ENCODE data around the gene RERE. TPM values are rescaled to one million over a fixed set of nuclear protein-coding genes. Genes with fewer than 3 reads are reported as not detected.
A peak's percentile ranks its signal among the peaks of the same experiment; 100 is the strongest.

The RERE gene
- total and polyA plus RNA-seq, 4 donors, result 116 to 434 (median 161) TPM

DNA sequence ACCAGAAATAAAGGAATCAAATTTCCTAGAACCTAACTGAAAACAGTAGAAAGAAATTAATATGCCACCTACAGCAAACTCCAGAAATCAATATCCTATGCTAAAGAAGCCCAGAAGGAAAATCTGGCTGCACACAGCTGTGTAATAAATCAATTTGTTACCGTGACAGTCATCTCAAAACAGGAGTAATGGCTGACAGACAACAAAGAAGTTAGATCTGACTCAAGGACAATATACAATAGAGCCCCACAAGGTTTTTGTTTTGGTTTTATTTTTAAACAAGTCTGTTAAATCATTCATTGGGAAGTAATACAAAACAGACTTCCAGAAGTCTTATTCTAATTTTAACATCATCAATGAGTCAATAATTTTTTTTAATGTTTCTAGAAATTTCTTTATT is 168.4 kb downstream of the RERE start:
- Histone ChIP-seq H3K9me3 (ENCODE audit: control insufficient read depth, insufficient read depth, low read length) (no peaks in the 10 kb centered on the region), H3K27ac (ENCODE audit: low read depth, low read length) (no peak overlapping the region), H3K27me3 (ENCODE audit: control insufficient read depth, insufficient read depth, low read length) (no peaks in the 10 kb centered on the region), H3K36me3 (ENCODE audit: control insufficient read depth, insufficient read depth, low read length) (no peaks in the 10 kb centered on the region), H3K4me1 (ENCODE audit: control insufficient read depth, insufficient read depth, low read length) (peaks cover 6% of the 10 kb centered on the region), H3K4me3 (ENCODE audit: low read depth, low read length) (no peak overlapping the region)
- peak in 1 of 6 donors; percentile 34 for DNase-seq (ENCODE audit: low read depth in 4 of 6, low spot score in 6 of 6)
- WGBS (ENCODE audit: insufficient coverage), result no CpG with 5 or more reads among the region's 1 CpG

DNA sequence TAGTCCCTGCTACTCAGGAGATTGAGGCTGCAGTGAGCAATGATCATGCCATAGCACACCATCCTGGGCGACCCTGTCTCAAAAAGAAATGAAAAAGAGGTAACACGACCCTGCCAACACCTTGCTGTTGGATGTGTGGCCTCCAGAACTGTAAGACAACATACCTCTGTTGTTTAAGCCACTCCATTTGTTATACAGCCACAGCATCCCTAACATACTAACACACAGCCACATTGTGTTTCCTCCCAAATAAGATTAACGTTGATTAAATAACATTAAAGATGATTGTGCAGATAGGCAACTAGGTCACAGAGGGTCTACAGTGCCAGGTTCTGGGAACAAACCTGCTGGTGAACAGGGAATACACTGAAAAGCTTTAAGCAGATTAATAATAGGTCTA is 170.4 kb downstream of the RERE start:
- Histone ChIP-seq H3K4me3 (ENCODE audit: low read depth, low read length) (no peak overlapping the region), H3K9me3 (ENCODE audit: control insufficient read depth, insufficient read depth, low read length) (no peaks in the 10 kb centered on the region), H3K27me3 (ENCODE audit: control insufficient read depth, insufficient read depth, low read length) (no peaks in the 10 kb centered on the region), H3K36me3 (ENCODE audit: control insufficient read depth, insufficient read depth, low read length) (no peaks in the 10 kb centered on the region), H3K27ac (ENCODE audit: low read depth, low read length) (no peak overlapping the region), H3K4me1 (ENCODE audit: control insufficient read depth, insufficient read depth, low read length) (peaks cover 4% of the 10 kb centered on the region)
- 72% methylated on average over 2 of the region's 3 CpGs for WGBS (ENCODE audit: insufficient coverage)
- no peak for DNase-seq (ENCODE audit: low read depth in 4 of 6, low spot score in 6 of 6)

DNA sequence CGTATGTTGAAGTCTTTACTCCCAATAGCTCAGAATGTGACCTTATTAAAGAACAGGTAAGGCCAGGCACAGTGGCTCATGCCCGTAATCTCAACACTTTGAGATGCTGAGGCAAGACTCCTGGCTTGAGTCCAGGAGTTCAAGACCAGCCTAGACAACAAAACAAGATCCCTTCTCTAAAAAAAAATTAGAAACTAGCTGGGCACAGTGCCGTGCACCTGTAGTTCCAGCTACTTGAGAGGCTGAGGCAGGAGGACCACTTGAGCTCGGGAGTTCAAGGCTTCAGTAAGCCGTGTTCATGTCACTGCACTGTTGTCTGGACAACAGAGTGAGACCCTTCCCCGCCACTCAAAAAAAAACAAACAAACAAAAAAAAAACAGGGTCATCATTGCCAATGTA is 171.3 kb downstream of the RERE start:
- H3K27ac ChIP-seq (ENCODE audit: low read depth, low read length), result no peak overlapping the region
- no peak overlapping the region for H3K4me3 ChIP-seq (ENCODE audit: low read depth, low read length)
- WGBS (ENCODE audit: insufficient coverage), result 83% methylated on average over 4 of the region's 6 CpGs
- no peaks in the 10 kb centered on the region for H3K4me1 ChIP-seq (ENCODE audit: control insufficient read depth, insufficient read depth, low read length)
- no peaks in the 10 kb centered on the region for H3K36me3 ChIP-seq (ENCODE audit: control insufficient read depth, insufficient read depth, low read length)
- H3K9me3 ChIP-seq (ENCODE audit: control insufficient read depth, insufficient read depth, low read length), result no peaks in the 10 kb centered on the region
- DNase-seq (ENCODE audit: low read depth in 4 of 6, low spot score in 6 of 6), result no peak
- no peaks in the 10 kb centered on the region for H3K27me3 ChIP-seq (ENCODE audit: control insufficient read depth, insufficient read depth, low read length)

DNA sequence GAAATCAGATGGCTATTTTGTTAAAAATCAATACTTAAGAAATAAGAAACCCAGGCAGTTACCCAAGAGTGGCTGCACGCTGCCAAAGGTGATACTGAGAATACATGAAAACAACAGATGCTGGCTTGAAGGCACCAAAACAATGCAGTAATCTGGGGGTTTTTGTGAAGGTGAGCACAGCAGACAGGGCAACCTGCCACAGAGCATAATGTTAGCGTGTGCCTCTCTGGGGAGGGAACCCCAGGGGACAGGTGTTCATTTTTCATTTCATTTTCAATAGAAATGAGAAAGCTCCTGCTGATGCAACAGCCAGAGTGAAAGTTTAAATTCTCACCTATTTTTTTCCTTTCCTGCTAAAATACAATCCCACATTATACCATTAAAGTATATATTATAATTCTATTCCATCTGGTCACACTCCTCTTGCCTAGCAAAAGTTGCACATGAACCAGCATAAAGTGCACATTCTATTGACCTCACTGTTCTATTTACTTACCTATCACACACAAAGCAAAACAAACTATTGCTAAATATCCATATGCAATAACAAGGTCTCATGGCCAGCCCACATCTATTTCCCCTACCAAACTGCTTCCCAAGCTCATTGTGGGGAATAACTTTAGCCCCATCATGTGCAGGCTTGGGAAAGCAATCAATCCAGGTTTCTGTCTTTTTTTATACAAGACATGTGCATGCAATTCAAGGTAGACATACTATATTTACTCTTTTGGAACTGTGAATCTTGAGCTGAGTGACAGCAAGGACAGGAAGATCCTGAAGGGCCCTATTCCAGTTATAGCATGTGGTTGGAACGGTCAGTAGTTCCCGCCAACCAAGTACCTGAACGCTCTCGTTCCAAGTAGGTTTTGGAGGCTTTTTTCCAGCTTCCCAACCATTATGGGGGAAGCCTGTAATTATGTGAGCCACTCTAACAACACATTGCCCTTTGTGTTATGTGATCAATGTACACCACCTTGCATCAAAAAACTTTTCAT is 173.6 kb downstream of the RERE start:
- no peaks in the 10 kb centered on the region for H3K9me3 ChIP-seq (ENCODE audit: control insufficient read depth, insufficient read depth, low read length)
- no peaks in the 10 kb centered on the region for H3K4me1 ChIP-seq (ENCODE audit: control insufficient read depth, insufficient read depth, low read length)
- no peak overlapping the region for H3K4me3 ChIP-seq (ENCODE audit: low read depth, low read length)
- WGBS (ENCODE audit: insufficient coverage), result 80% methylated on average over 1 of the region's 6 CpGs
- no peak for DNase-seq (ENCODE audit: low read depth in 4 of 6, low spot score in 6 of 6)
- H3K36me3 ChIP-seq (ENCODE audit: control insufficient read depth, insufficient read depth, low read length), result no peaks in the 10 kb centered on the region
- H3K27ac ChIP-seq (ENCODE audit: low read depth, low read length), result no peak overlapping the region
- H3K27me3 ChIP-seq (ENCODE audit: control insufficient read depth, insufficient read depth, low read length), result no peaks in the 10 kb centered on the region

DNA sequence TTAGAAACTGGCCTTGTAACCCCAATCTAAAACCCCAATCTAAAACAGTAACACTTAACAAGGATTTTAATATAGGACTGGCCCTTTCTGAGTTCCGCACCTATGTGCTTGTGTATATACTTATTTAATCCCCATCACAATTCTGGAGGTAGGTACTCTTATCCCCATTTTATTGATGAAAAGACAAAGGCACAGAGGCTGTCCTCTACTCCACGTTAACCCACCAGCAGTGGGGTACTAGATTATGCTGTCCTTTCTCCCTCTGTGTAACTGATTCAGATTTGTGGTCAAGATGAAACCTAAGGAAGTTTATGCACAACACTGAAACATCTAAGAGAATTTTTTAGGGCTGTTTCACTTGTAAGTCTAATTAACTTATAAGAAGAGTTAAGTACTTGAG is 175.3 kb downstream of the RERE start:
- Histone ChIP-seq H3K4me3 (ENCODE audit: low read depth, low read length) (no peak overlapping the region), H3K27ac (ENCODE audit: low read depth, low read length) (no peak overlapping the region), H3K4me1 (ENCODE audit: control insufficient read depth, insufficient read depth, low read length) (no peaks in the 10 kb centered on the region), H3K9me3 (ENCODE audit: control insufficient read depth, insufficient read depth, low read length) (no peaks in the 10 kb centered on the region), H3K36me3 (ENCODE audit: control insufficient read depth, insufficient read depth, low read length) (no peaks in the 10 kb centered on the region), H3K27me3 (ENCODE audit: control insufficient read depth, insufficient read depth, low read length) (no peaks in the 10 kb centered on the region)
- WGBS (ENCODE audit: insufficient coverage), result no CpG with 5 or more reads among the region's 2 CpGs
- no peak for DNase-seq (ENCODE audit: low read depth in 4 of 6, low spot score in 6 of 6)

DNA sequence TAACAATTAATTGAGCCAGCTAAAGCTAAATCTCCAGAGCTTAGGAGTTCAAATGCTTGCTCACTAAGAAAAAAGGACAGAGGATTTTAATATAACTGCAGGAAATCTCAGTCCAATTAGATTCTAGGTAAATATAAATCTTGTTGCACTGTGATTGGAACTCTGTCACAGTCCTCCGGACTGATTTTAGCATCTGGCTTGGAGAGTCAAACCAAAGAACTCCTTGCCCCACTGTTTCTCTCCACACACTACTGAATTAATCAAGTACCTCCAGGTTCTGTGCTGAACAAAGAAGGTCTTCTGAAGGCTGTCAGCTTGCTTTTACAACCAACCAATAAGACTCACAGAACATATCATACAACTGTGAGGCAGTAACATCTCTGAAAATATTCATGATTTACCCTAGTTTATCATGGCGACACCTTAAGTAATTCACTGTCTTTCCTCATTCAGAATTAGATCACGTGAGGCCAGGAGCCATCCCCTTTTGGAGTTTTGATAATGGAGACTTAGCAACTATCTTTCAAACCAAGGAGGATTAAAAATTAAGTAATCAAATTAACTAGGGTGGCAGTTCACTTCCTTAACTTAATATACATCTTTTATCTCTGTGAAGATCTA is 176.0 kb downstream of the RERE start:
- 13% methylated on average over 1 of the region's 3 CpGs for WGBS (ENCODE audit: insufficient coverage)
- DNase-seq (ENCODE audit: low read depth in 4 of 6, low spot score in 6 of 6), result peak in 1 of 6 donors; percentile 49
- Histone ChIP-seq H3K36me3 (ENCODE audit: control insufficient read depth, insufficient read depth, low read length) (no peaks in the 10 kb centered on the region), H3K4me1 (ENCODE audit: control insufficient read depth, insufficient read depth, low read length) (no peaks in the 10 kb centered on the region), H3K4me3 (ENCODE audit: low read depth, low read length) (no peak overlapping the region), H3K27ac (ENCODE audit: low read depth, low read length) (no peak overlapping the region), H3K27me3 (ENCODE audit: control insufficient read depth, insufficient read depth, low read length) (no peaks in the 10 kb centered on the region), H3K9me3 (ENCODE audit: control insufficient read depth, insufficient read depth, low read length) (no peaks in the 10 kb centered on the region)

DNA sequence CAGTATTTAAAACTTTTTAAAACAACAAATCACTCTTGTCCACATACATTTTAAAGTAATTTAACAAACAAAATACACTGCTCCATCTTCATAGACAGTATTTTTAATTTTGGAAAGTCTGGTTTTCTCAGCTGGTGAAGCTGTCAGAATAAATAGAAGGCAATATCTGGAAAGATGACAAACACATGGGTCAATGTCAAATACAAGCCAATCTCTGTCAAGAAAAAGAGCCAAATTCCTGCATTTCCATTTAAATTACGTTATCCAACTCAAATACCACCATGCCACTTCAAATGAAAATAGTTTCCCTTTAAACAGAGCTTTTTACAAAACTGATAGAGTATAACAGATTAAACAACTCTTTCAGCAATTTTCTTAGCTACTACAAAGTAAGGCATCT is 176.5 kb downstream of the RERE start:
- WGBS (ENCODE audit: insufficient coverage), result no CpG with 5 or more reads among the region's 1 CpG
- H3K27ac ChIP-seq (ENCODE audit: low read depth, low read length), result no peak overlapping the region
- H3K27me3 ChIP-seq (ENCODE audit: control insufficient read depth, insufficient read depth, low read length), result no peaks in the 10 kb centered on the region
- no peaks in the 10 kb centered on the region for H3K9me3 ChIP-seq (ENCODE audit: control insufficient read depth, insufficient read depth, low read length)
- no peak overlapping the region for H3K4me3 ChIP-seq (ENCODE audit: low read depth, low read length)
- H3K36me3 ChIP-seq (ENCODE audit: control insufficient read depth, insufficient read depth, low read length), result no peaks in the 10 kb centered on the region
- H3K4me1 ChIP-seq (ENCODE audit: control insufficient read depth, insufficient read depth, low read length), result no peaks in the 10 kb centered on the region
- DNase-seq (ENCODE audit: low read depth in 4 of 6, low spot score in 6 of 6), result peak in 1 of 6 donors; percentile 64

DNA sequence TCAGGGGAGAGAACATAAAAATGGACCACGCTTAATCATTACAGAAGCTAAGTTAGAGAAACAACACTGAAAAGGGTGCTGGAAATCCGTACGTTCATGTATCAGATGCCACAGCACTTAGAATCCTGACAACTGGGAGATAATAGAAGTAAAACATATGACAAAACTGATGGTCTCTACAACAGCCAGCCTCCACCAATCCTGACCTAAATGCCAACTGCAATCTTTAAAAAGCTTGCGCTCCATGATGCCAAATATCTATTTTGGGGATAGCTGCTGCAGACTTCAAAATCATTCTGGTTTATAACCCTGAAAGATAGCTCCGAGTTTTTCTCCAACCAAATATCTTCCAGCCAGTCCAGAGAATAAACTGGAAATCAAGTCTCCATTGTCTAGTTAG is 178.3 kb downstream of the RERE start:
- H3K27ac ChIP-seq (ENCODE audit: low read depth, low read length), result no peak overlapping the region
- no peaks in the 10 kb centered on the region for H3K4me1 ChIP-seq (ENCODE audit: control insufficient read depth, insufficient read depth, low read length)
- no peaks in the 10 kb centered on the region for H3K9me3 ChIP-seq (ENCODE audit: control insufficient read depth, insufficient read depth, low read length)
- WGBS (ENCODE audit: insufficient coverage), result 60% methylated on average over 1 of the region's 5 CpGs
- H3K36me3 ChIP-seq (ENCODE audit: control insufficient read depth, insufficient read depth, low read length), result no peaks in the 10 kb centered on the region
- peak in 1 of 6 donors; percentile 67 for DNase-seq (ENCODE audit: low read depth in 4 of 6, low spot score in 6 of 6)
- H3K4me3 ChIP-seq (ENCODE audit: low read depth, low read length), result no peak overlapping the region
- no peaks in the 10 kb centered on the region for H3K27me3 ChIP-seq (ENCODE audit: control insufficient read depth, insufficient read depth, low read length)

DNA sequence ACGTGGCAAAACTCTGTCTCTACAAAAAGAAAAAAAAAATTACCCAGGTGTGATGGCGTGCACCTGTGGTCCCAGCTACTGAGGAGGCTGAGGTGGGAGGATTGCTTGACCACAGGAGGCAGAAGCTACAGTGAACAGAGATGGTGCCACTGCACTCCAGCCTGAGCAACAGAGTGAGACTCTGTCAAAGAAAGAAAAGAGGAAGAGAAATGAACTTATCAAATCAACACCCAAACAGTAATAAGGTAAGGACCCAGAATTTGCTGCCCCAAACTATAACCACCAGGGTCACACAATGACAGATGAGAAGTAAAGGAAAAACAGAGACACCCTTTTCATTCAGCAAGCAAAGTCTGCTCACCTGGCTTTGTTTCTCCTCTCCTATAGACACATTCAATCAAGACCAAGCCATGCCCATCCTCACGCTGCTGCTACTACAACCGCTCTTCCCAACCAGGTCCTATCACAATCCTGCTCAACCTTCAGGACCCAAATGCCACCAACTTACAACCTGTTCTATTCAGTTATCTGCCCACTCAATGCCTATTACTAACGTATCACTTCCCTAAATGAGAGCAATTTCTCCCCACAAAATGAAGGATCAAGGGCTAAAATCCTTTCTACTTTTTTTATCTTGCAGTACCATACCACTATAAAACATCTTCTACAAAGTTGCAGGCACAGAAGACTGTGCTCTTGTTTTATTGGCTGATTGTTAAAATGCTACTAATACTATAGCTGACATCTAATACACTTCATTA is 183.5 kb downstream of the RERE start:
- Histone ChIP-seq H3K36me3 (ENCODE audit: control insufficient read depth, insufficient read depth, low read length) (no peaks in the 10 kb centered on the region), H3K4me1 (ENCODE audit: control insufficient read depth, insufficient read depth, low read length) (no peaks in the 10 kb centered on the region), H3K9me3 (ENCODE audit: control insufficient read depth, insufficient read depth, low read length) (no peaks in the 10 kb centered on the region), H3K27me3 (ENCODE audit: control insufficient read depth, insufficient read depth, low read length) (no peaks in the 10 kb centered on the region), H3K4me3 (ENCODE audit: low read depth, low read length) (no peak overlapping the region), H3K27ac (ENCODE audit: low read depth, low read length) (no peak overlapping the region)
- 94% methylated on average over 3 of the region's 5 CpGs for WGBS (ENCODE audit: insufficient coverage)
- DNase-seq (ENCODE audit: low read depth in 4 of 6, low spot score in 6 of 6), result no peak
